Omental fat pad (tissue), 4 donors: ENCODE results near the gene PIGN. TPM values are rescaled to one million over a fixed set of nuclear protein-coding genes. Genes with fewer than 3 reads are reported as not detected.

Experiments
- ATAC-seq: fragments of 150-250 bp; one replicate; pipeline ENCODE4 v1.9.1; 2016; ENCODE audit warnings: mild to moderate bottlenecking, moderate library complexity; ENCODE audit not compliant: low FRiP score
- DNase-seq: peaks from one replicate; pipeline ENCODE4 v3.0.0-alpha.2; 2019; ENCODE audit warnings: low spot score
- CTCF ChIP-seq, 3 donors: fragments of 450-650 bp; IDR thresholded peaks; one replicate each; pipeline ENCODE4 v1.5.1; 2016 to 2017; ENCODE audit warnings: antibody characterized with exemption in 3 of 3, mild to moderate bottlenecking in 3 of 3, moderate library complexity in 2 of 3
- total RNA-seq, 4 donors: library from RNA; depleted of rRNA; stranded (reverse); fragments of >200 nt; gene quantifications; one replicate each; pipeline ENCODE4 v1.1.0, GENCODE V29; 2016

The PIGN gene
- total RNA-seq, 4 donors from 2014 or later: 19.7 to 31.8 (median 24.8) TPM

- ATAC-seq (peak; percentile 37), DNase-seq (no peak)
- TF ChIP-seq CTCF (IDR thresholded peaks at IDR 0.05): no peak
Observed at GRCh38 chr18:62118328-62118727, 68.5 kb downstream of the PIGN start.

GRCh38 chr18:62109676-62110075 is 77.2 kb downstream of the PIGN start:
- DNase-seq: no peak
- ATAC-seq: no peak
- TF ChIP-seq CTCF (IDR thresholded peaks at IDR 0.05): no peak

- ATAC-seq (no peak), DNase-seq (no peak)
- no peak for TF ChIP-seq CTCF (IDR thresholded peaks at IDR 0.05)
Observed at GRCh38 chr18:62107881-62108280, 79.0 kb downstream of the PIGN start.

- no peak for DNase-seq
- no peak for ATAC-seq
- no peak for TF ChIP-seq CTCF (IDR thresholded peaks at IDR 0.05)
Observed at GRCh38 chr18:62106271-62106670, 80.6 kb downstream of the PIGN start.

- DNase-seq (no peak), ATAC-seq (no peak)
- no peak for TF ChIP-seq CTCF (IDR thresholded peaks at IDR 0.05)
Observed at GRCh38 chr18:62105376-62105775, 81.5 kb downstream of the PIGN start.

- ATAC-seq: no peak
- TF ChIP-seq CTCF (IDR thresholded peaks at IDR 0.05): no peak
- DNase-seq: no peak
Observed at GRCh38 chr18:62102221-62102620, 84.6 kb downstream of the PIGN start.

- DNase-seq (no peak), ATAC-seq (no peak)
- no peak for TF ChIP-seq CTCF (IDR thresholded peaks at IDR 0.05)
Observed at GRCh38 chr18:62101321-62101721, 85.5 kb downstream of the PIGN start.
